GM19463 (cell line): ENCODE results near the gene STYXL1.

Source experiments
- ATAC-seq: cut with Tn5 transposase; IDR thresholded peaks from one replicate; pipeline ENCODE4 v1.9.1; 2021; ENCODE audit warnings: mild to moderate bottlenecking, moderate library complexity; ENCODE audit not compliant: unreplicated experiment

Gene STYXL1

GRCh38 chr7:75961218-75961617 lies 86.6 kb downstream of the STYXL1 start:
- no peak for ATAC-seq

- no peak for ATAC-seq
These were observed 87.4 kb downstream of the STYXL1 start for GRCh38 chr7:75960372-75960771.

GRCh38 chr7:75958802-75959543 lies 88.8 kb downstream of the STYXL1 start:
- no peak for ATAC-seq

GRCh38 chr7:75957021-75957736 lies 90.6 kb downstream of the STYXL1 start:
- no peak for ATAC-seq

GRCh38 chr7:75955331-75955955 lies 92.4 kb downstream of the STYXL1 start:
- no peak for ATAC-seq

GRCh38 chr7:75953931-75954330 lies 93.9 kb downstream of the STYXL1 start:
- no peak for ATAC-seq

GRCh38 chr7:75953431-75953830 lies 94.4 kb downstream of the STYXL1 start:
- ATAC-seq, result no peak

GRCh38 chr7:75951506-75951905 lies 96.3 kb downstream of the STYXL1 start:
- no peak for ATAC-seq

- ATAC-seq, result no peak
These were observed 97.6 kb downstream of the STYXL1 start for GRCh38 chr7:75950111-75950681.

- ATAC-seq, result no peak
These were observed 99.6 kb downstream of the STYXL1 start for GRCh38 chr7:75948179-75948578.
